T-helper 17 cell (primary cell): ENCODE results near the gene SERPINA5. TPM values are rescaled to one million over a fixed set of nuclear protein-coding genes. Genes with fewer than 3 reads are reported as not detected.
"Not testable (repeated sequence)": the region's sequence is repeated elsewhere in the genome, so short reads cannot be mapped to it uniquely, and the experiment has no call there.

Experiments
- ATAC-seq: fragments of 150-1000 bp; cut with Tn5 transposase; 2 replicates; pipeline ENCODE4 v1.10.0; 2021; ENCODE audit warnings: mild to moderate bottlenecking, moderate library complexity
- DNase-seq, 3 donors: peaks; one replicate each; pipeline versions ENCODE4 v3.0.0 to v3.0.0-alpha.2; 2020 to 2021
- H3K9me3 ChIP-seq: one replicate; pipeline ENCODE4 v1.7.0; 2013; ENCODE audit warnings: low read length, mild to moderate bottlenecking; ENCODE audit not compliant: control insufficient read depth, poor library complexity, severe bottlenecking
- H3K27ac Mint-ChIP-seq: one replicate; pipeline ENCODE4 v1.8.0; 2022; ENCODE audit warnings: mild to moderate bottlenecking, moderate library complexity, mixed read lengths
- H3K27me3 Mint-ChIP-seq: one replicate; pipeline ENCODE4 v1.8.0; 2022; ENCODE audit warnings: mixed read lengths
- H3K36me3 Mint-ChIP-seq: one replicate; pipeline ENCODE4 v1.8.0; 2022; ENCODE audit warnings: low read depth, mixed read lengths
- H3K4me1 Mint-ChIP-seq: one replicate; pipeline ENCODE4 v1.8.0; 2022; ENCODE audit warnings: mild to moderate bottlenecking, mixed read lengths
- H3K4me3 Mint-ChIP-seq: one replicate; pipeline ENCODE4 v1.8.0; 2022; ENCODE audit warnings: mild to moderate bottlenecking, moderate library complexity, mixed read lengths
- total RNA-seq, 4 donors: library from RNA in 2 of 4; stranded (reverse) in 2 of 4; gene quantifications; one replicate each; pipeline ENCODE4 v1.2.3 and lab custom pipeline; 2022 to 2026

SERPINA5 gene
- total RNA-seq, 2 donors from 2014 or later = not detected

- Mint-ChIP-seq H3K4me1 (no peaks in the 10 kb centered on the region), H3K27me3 (peaks cover 29% of the 10 kb centered on the region), H3K27ac (no peak overlapping the region), H3K36me3 (no peaks in the 10 kb centered on the region), H3K4me3 (no peak overlapping the region)
- ATAC-seq (no peak), DNase-seq (no peak)
- H3K9me3 ChIP-seq = no peaks in the 10 kb centered on the region
These were observed 55.7 kb downstream of the SERPINA5 start for GRCh38 chr14:94636744-94637412.

- DNase-seq, ATAC-seq, H3K27ac Mint-ChIP-seq, H3K4me1 Mint-ChIP-seq, H3K4me3 Mint-ChIP-seq, H3K36me3 Mint-ChIP-seq, H3K9me3 ChIP-seq: not testable (repeated sequence)
- peaks cover 21% of the 10 kb centered on the region for H3K27me3 Mint-ChIP-seq
These were observed 56.6 kb downstream of the SERPINA5 start for GRCh38 chr14:94637814-94638213.

GRCh38 chr14:94638339-94638738 is 57.1 kb downstream of the SERPINA5 start:
- DNase-seq (no peak), ATAC-seq (no peak)

GRCh38 chr14:94638961-94639817 is 58.0 kb downstream of the SERPINA5 start:
- Mint-ChIP-seq H3K27ac (no peak overlapping the region), H3K4me3 (no peak overlapping the region), H3K4me1 (no peaks in the 10 kb centered on the region), H3K36me3 (no peaks in the 10 kb centered on the region), H3K27me3 (peaks cover 16% of the 10 kb centered on the region)
- ATAC-seq (no peak), DNase-seq (no peak)
- H3K9me3 ChIP-seq = no peaks in the 10 kb centered on the region

More at GRCh38 chr14:94638339-94638738, 57.1 kb downstream of the SERPINA5 start:
- peaks cover 21% of the 10 kb centered on the region for H3K27me3 Mint-ChIP-seq
- H3K4me3 Mint-ChIP-seq = no peak overlapping the region
- no peak overlapping the region for H3K27ac Mint-ChIP-seq
- H3K9me3 ChIP-seq = no peaks in the 10 kb centered on the region
- H3K36me3 Mint-ChIP-seq = no peaks in the 10 kb centered on the region
- no peaks in the 10 kb centered on the region for H3K4me1 Mint-ChIP-seq

GRCh38 chr14:94640721-94641631 is 59.8 kb downstream of the SERPINA5 start:
- Mint-ChIP-seq H3K4me3 (no peak overlapping the region), H3K27me3 (peaks cover 15% of the 10 kb centered on the region), H3K36me3 (no peaks in the 10 kb centered on the region), H3K4me1 (no peaks in the 10 kb centered on the region), H3K27ac (no peak overlapping the region)
- DNase-seq = no peak
- no peaks in the 10 kb centered on the region for H3K9me3 ChIP-seq
- no peak for ATAC-seq

GRCh38 chr14:94641632-94641955 is 60.4 kb downstream of the SERPINA5 start:
- no peak overlapping the region for H3K27ac Mint-ChIP-seq

More at GRCh38 chr14:94641632-94641955, 60.4 kb downstream of the SERPINA5 start:
- Mint-ChIP-seq H3K27me3 (peaks cover 15% of the 10 kb centered on the region), H3K36me3 (no peaks in the 10 kb centered on the region), H3K4me1 (no peaks in the 10 kb centered on the region), H3K4me3 (no peak overlapping the region)
- no peaks in the 10 kb centered on the region for H3K9me3 ChIP-seq
- DNase-seq = no peak
- no peak for ATAC-seq

Other genes starting within 250 kb of the SERPINA5 start
- not detected for gene SERPINA2, start 214.7 kb upstream of the SERPINA5 start, total RNA-seq
- gene SERPINA1, start 192.8 kb upstream of the SERPINA5 start, total RNA-seq = 10 to 100 TPM in 1 of 2 donors, 1 to 10 TPM in 1; 3.5 to 15.5 TPM
- gene SERPINA11, start 128.6 kb upstream of the SERPINA5 start, total RNA-seq = not detected
- not detected for gene SERPINA9, start 105.2 kb upstream of the SERPINA5 start, total RNA-seq
- not detected for gene SERPINA12, start 72.0 kb upstream of the SERPINA5 start, total RNA-seq
- not detected for gene SERPINA4, start 20.0 kb upstream of the SERPINA5 start, total RNA-seq
- not detected for gene SERPINA3, start 31.0 kb downstream of the SERPINA5 start, total RNA-seq
- gene GSC, start 188.7 kb downstream of the SERPINA5 start, total RNA-seq = under 1 TPM; 0.52 to 0.60 TPM